ENCODE measurements around the gene ARID1B.

GRCh38 chr6:157246048-157246630, 469.0 kb downstream of the ARID1B start:
- no peak for TF ChIP-seq CTCF (IDR thresholded peaks at IDR 0.05; ENCODE audit: low read length)
- TF ChIP-seq EZH2 (IDR thresholded peaks at IDR 0.05; ENCODE audit: borderline replicate concordance, low read length) = no peak

All from OCI-LY1 (cell line).